H9 (cell line): ENCODE results near the gene DLG2. TPM values are rescaled to one million over a fixed set of nuclear protein-coding genes. Genes with fewer than 3 reads are reported as not detected.

Source experiments
- DNase-seq: peaks from one replicate; pipeline ENCODE4 v3.0.0-alpha.2; 2017
- H2AFZ ChIP-seq: one replicate; pipeline ENCODE4 v1.6.1; 2013; ENCODE audit warnings: mild to moderate bottlenecking, low read length, control low read depth, moderate library complexity
- H2AK5ac ChIP-seq: 2 replicates; pipeline ENCODE4 v1.6.1; 2013; ENCODE audit warnings: low read length, control low read depth, mixed read lengths; ENCODE audit not compliant: insufficient read length
- H2BK120ac ChIP-seq: one replicate; pipeline ENCODE4 v1.6.1; 2013; ENCODE audit warnings: low read depth, mild to moderate bottlenecking, low read length, control low read depth, inconsistent platforms; ENCODE audit not compliant: poor library complexity, severe bottlenecking
- H2BK12ac ChIP-seq: 2 replicates; pipeline ENCODE4 v1.6.1; 2013; ENCODE audit warnings: low read length, control low read depth, mixed read lengths, low read depth; ENCODE audit not compliant: insufficient read length
- H2BK15ac ChIP-seq: 2 replicates; pipeline ENCODE4 v1.6.1; 2013; ENCODE audit warnings: low read depth, low read length, control low read depth
- H2BK20ac ChIP-seq: one replicate; pipeline ENCODE4 v1.6.1; 2013; ENCODE audit warnings: low read depth, mild to moderate bottlenecking, low read length, control low read depth, inconsistent platforms; ENCODE audit not compliant: poor library complexity, severe bottlenecking
- H2BK5ac ChIP-seq: 2 replicates; pipeline ENCODE4 v1.6.1; 2013; ENCODE audit warnings: low read length, control low read depth, mixed read lengths; ENCODE audit not compliant: insufficient read length
- H3K14ac ChIP-seq: 2 replicates; pipeline ENCODE4 v1.6.1; 2013; ENCODE audit warnings: low read length, control low read depth; ENCODE audit not compliant: insufficient read depth
- H3K18ac ChIP-seq: 2 replicates; pipeline ENCODE4 v1.6.1; 2013; ENCODE audit warnings: low read depth, mild to moderate bottlenecking, mixed read lengths, low read length, control low read depth; ENCODE audit not compliant: insufficient read length
- H3K23ac ChIP-seq: 2 replicates; pipeline ENCODE4 v1.6.1; 2013; ENCODE audit warnings: low read length, control low read depth, mixed read lengths, low read depth; ENCODE audit not compliant: insufficient read length
- H3K23me2 ChIP-seq: 2 replicates; pipeline ENCODE4 v1.6.1; 2013; ENCODE audit warnings: low read depth, mild to moderate bottlenecking, mixed read lengths, low read length, control low read depth; ENCODE audit not compliant: insufficient read length, poor library complexity, severe bottlenecking
- H3K27ac ChIP-seq: 2 replicates; pipeline ENCODE4 v1.5.1; 2013; ENCODE audit warnings: low read length, control low read depth, mixed read lengths, low read depth; ENCODE audit not compliant: insufficient read length
- H3K27me3 ChIP-seq: 2 replicates; pipeline ENCODE4 v1.6.1; 2013; ENCODE audit warnings: low read length, control low read depth, inconsistent platforms; ENCODE audit not compliant: insufficient read depth
- H3K4ac ChIP-seq: 2 replicates; pipeline ENCODE4 v1.6.1; 2013; ENCODE audit warnings: low read depth, mild to moderate bottlenecking, control low read depth, inconsistent platforms, low read length, moderate library complexity
- H3K4me1 ChIP-seq: 2 replicates; pipeline ENCODE4 v1.6.1; 2013; ENCODE audit warnings: low read length, control low read depth, inconsistent platforms; ENCODE audit not compliant: insufficient read depth
- H3K4me2 ChIP-seq: 2 replicates; pipeline ENCODE4 v1.6.1; 2013; ENCODE audit warnings: low read length, control low read depth, mixed read lengths; ENCODE audit not compliant: insufficient read length, insufficient read depth
- H3K56ac ChIP-seq: 2 replicates; pipeline ENCODE4 v1.6.1; 2013; ENCODE audit warnings: low read depth, mild to moderate bottlenecking, mixed read lengths, low read length, control low read depth; ENCODE audit not compliant: insufficient read length
- H3K79me1 ChIP-seq: 2 replicates; pipeline ENCODE4 v1.6.1; 2013; ENCODE audit warnings: low read depth, mild to moderate bottlenecking, moderate library complexity, low read length, control low read depth, inconsistent platforms; ENCODE audit not compliant: insufficient read depth, poor library complexity, severe bottlenecking
- H3K79me2 ChIP-seq: 2 replicates; pipeline ENCODE4 v1.6.1; 2013; ENCODE audit warnings: low read length, control low read depth, inconsistent platforms; ENCODE audit not compliant: insufficient read depth
- H3K9ac ChIP-seq: 2 replicates; pipeline ENCODE4 v1.6.1; 2013; ENCODE audit warnings: low read length, control low read depth, mixed read lengths; ENCODE audit not compliant: insufficient read length; ENCODE audit errors: extremely low read depth
- H3K9me3 ChIP-seq: one replicate; pipeline ENCODE4 v1.6.1; 2013; ENCODE audit warnings: low read depth, low read length, inconsistent platforms; ENCODE audit not compliant: control insufficient read depth
- H3T11ph ChIP-seq: one replicate; pipeline ENCODE4 v1.6.1; 2013; ENCODE audit warnings: mild to moderate bottlenecking, low read length, control low read depth, inconsistent platforms
- H4K20me1 ChIP-seq: one replicate; pipeline ENCODE4 v1.6.1; 2013; ENCODE audit not compliant: control insufficient read depth, insufficient read length, insufficient read depth
- H4K5ac ChIP-seq: 2 replicates; pipeline ENCODE4 v1.6.1; 2013; ENCODE audit warnings: low read depth, mild to moderate bottlenecking, mixed read lengths, low read length, control low read depth; ENCODE audit not compliant: insufficient read length
- H4K8ac ChIP-seq: replicated peaks from 2 replicates; pipeline ENCODE4 v1.6.1; 2013; ENCODE audit warnings: low read length, control low read depth, mixed read lengths, low read depth; ENCODE audit not compliant: insufficient read length
- H4K91ac ChIP-seq: 2 replicates; pipeline ENCODE4 v1.6.1; 2013; ENCODE audit warnings: low read depth, mild to moderate bottlenecking, moderate library complexity, mixed read lengths, low read length, control low read depth; ENCODE audit not compliant: insufficient read length
- H3K27ac Mint-ChIP-seq, 3 experiments: 2 replicates in 2 of 3; 3 replicates in 1 of 3; pipeline ENCODE4 v1.8.0; 2020 to 2021; ENCODE audit warnings: mixed read lengths in 3 of 3, mild to moderate bottlenecking in 1 of 3, moderate library complexity in 1 of 3
- H3K27me3 Mint-ChIP-seq: 2 replicates; pipeline ENCODE4 v1.8.0; 2021; ENCODE audit warnings: low read depth, mild to moderate bottlenecking, moderate library complexity, mixed read lengths
- H3K36me3 Mint-ChIP-seq, 3 experiments: 2 replicates in 2 of 3; 3 replicates in 1 of 3; pipeline ENCODE4 v1.8.0; 2020 to 2021; ENCODE audit warnings: low read depth in 3 of 3, mixed read lengths in 3 of 3; ENCODE audit not compliant: insufficient read depth in 1 of 3
- H3K4me1 Mint-ChIP-seq, 2 experiments: 2 replicates each; pipeline ENCODE4 v1.8.0; 2020; ENCODE audit warnings: mixed read lengths in 2 of 2
- H3K4me3 Mint-ChIP-seq, 2 experiments: 2 replicates in 1 of 2; 3 replicates in 1 of 2; pipeline ENCODE4 v1.8.0; 2020 to 2021; ENCODE audit warnings: mild to moderate bottlenecking in 2 of 2, mixed read lengths in 2 of 2, moderate library complexity in 1 of 2
- H3K9me3 Mint-ChIP-seq, 2 experiments: 2 replicates in 1 of 2; 3 replicates in 1 of 2; pipeline ENCODE4 v1.8.0; 2020; ENCODE audit warnings: mild to moderate bottlenecking in 2 of 2, mixed read lengths in 2 of 2, moderate library complexity in 1 of 2
- CTCF ChIP-seq: fragments of 200-600 bp; sonication (generic); conservative IDR thresholded peaks from 3 replicates; pipeline ENCODE4 v1.8.0; 2021; ENCODE audit warnings: antibody characterized with exemption, mild to moderate bottlenecking
- WGBS: extraction: QIAGEN DNeasy Blood & Tissue Kit; methylation state at CpG from one replicate; pipeline ENCODE4 v1.1.7; 2013; ENCODE audit warnings: missing lambda C conversion rate, low lambda C conversion rate, mixed read lengths; ENCODE audit not compliant: insufficient read length; ENCODE audit errors: extremely low coverage; 5-methylcytosine and 5-hydroxymethylcytosine counted together
- total RNA-seq: library from RNA; stranded (reverse); gene quantifications from 2 replicates; pipeline ENCODE4 v1.2.1, GENCODE V29; 2021

The DLG2 gene
- total RNA-seq, 1 experiment from 2014 or later: 8.0 TPM

GRCh38 chr11:83778596-83778995 lies 1848.5 kb downstream of the DLG2 start:
- H4K8ac ChIP-seq: no peak overlapping the region
- Mint-ChIP-seq H3K4me1 (no peaks in the 10 kb centered on the region), H3K27ac (no peak overlapping the region), H3K4me3 (no peak overlapping the region), H3K27me3 (no peaks in the 10 kb centered on the region), H3K9me3 (no peaks in the 10 kb centered on the region), H3K36me3 (no peaks in the 10 kb centered on the region)
- no peaks in the 10 kb centered on the region for H3K9me3 ChIP-seq
- H3K23me2 ChIP-seq: no peaks in the 10 kb centered on the region
- no peak overlapping the region for H4K91ac ChIP-seq
- no peak overlapping the region for H3K14ac ChIP-seq
- no peak overlapping the region for H2BK12ac ChIP-seq
- H2BK120ac ChIP-seq: no peak overlapping the region
- no peaks in the 10 kb centered on the region for H3K27me3 ChIP-seq
- H3K27ac ChIP-seq: no peak overlapping the region
- no peak overlapping the region for H3K23ac ChIP-seq
- H3T11ph ChIP-seq: no peak overlapping the region
- H2BK15ac ChIP-seq: no peak overlapping the region
- no peak overlapping the region for H2BK20ac ChIP-seq
- H4K5ac ChIP-seq: no peak overlapping the region
- no peak overlapping the region for H2AFZ ChIP-seq
- H3K79me2 ChIP-seq: no peaks in the 10 kb centered on the region
- H3K9ac ChIP-seq: no peak overlapping the region
- H3K79me1 ChIP-seq: no peaks in the 10 kb centered on the region
- H3K18ac ChIP-seq: no peak overlapping the region
- H2BK5ac ChIP-seq: no peak overlapping the region
- no peaks in the 10 kb centered on the region for H4K20me1 ChIP-seq
- TF ChIP-seq CTCF: no peak
- H3K4ac ChIP-seq: no peak overlapping the region
- no peak overlapping the region for H3K4me2 ChIP-seq
- WGBS: no CpG with 5 or more reads among the region's 2 CpGs
- no peak overlapping the region for H2AK5ac ChIP-seq
- no peaks in the 10 kb centered on the region for H3K4me1 ChIP-seq
- no peak for DNase-seq
- no peak overlapping the region for H3K56ac ChIP-seq
